CD4-positive, alpha-beta T cell treated with Interleukin-17A for 4 hours (primary cell): ENCODE results near the gene ETV1.
A peak's percentile ranks its signal among the peaks of the same experiment; 100 is the strongest.

Experiments
- DNase-seq: peaks from one replicate; pipeline ENCODE4 v3.0.0-alpha.2; 2020; ENCODE audit warnings: mixed read lengths

Gene ETV1

DNA sequence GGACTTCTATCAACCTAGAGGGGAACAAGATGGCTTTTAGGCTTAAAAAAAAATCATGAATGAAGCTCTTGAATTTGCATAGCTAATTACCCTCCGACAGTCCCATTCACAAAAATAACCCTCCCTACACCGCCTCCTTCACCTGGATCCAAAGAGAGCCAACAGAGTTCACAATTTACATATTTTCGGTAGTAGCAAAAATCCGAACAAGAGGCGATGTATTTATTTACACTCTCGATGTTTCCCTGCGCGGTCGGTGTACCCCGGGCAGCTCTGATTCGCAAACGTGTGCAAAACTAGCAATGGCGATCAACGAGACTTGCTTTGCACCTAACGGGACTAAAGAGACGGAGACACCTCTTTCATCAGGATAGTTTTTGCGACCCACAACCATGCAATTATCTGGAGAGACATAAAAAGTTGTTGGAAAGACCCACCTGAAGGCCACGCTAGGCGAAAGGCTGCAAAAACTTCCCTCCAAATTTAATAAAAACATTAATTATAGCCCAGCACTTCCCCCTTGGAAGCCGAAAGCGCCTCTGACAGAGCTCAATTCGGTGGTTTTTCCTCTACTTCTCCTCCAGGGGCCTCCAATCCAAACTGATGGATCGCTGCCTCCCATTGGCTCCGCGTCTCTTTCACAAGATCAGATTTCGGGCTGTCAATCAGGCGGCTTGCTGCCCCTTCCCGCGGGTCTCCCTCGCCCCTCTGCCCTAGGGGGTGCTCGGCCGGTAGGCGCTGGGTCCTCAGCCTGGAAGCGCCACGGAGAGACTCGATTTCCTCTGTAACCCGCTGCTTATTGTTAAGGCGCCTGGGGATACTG is at the start of gene ETV1:
ETV1 (minus strand) TSS at position 541 of the 823 bp plus-strand sequence. CDS start 614 bp downstream, outside the sequence.
- peak; percentile 5 for DNase-seq

- no peak for DNase-seq
Observed at GRCh38 chr7:14024406-14024805, 34.9 kb upstream of the ETV1 start.

- DNase-seq: no peak
Observed at GRCh38 chr7:14023838-14024237, 34.4 kb upstream of the ETV1 start.

- DNase-seq: no peak
Observed at GRCh38 chr7:14023342-14023741, 33.9 kb upstream of the ETV1 start.

GRCh38 chr7:14021069-14021468 is 31.6 kb upstream of the ETV1 start:
- no peak for DNase-seq

DNA sequence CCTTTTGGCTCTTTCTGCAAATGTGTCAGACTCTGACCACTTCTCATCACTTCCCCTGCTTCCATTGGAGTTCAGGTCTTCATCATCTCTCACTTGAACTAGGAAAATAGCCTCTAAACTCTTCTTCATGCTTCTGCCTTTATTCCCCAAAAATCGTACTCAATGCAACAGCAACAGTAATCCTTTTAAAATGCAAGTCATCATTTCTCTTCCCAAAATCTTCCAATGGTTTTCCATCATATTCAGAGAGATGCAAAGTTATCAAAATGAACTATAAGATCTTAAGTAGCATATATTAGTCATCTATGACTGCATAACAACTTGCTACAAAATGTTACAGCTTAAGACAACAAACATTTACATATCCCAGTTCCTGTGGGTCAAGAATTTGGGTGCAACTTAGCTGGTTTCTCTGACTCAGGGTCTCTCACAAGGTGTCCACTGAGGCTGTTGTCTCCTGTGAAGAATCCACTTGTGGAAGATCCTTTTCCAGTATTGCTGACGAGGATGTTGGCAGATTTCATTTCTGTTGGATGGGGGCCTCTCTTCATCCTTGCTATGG is 31.0 kb upstream of the ETV1 start:
- DNase-seq: no peak

GRCh38 chr7:14018751-14019150 is 29.3 kb upstream of the ETV1 start:
- no peak for DNase-seq

DNA sequence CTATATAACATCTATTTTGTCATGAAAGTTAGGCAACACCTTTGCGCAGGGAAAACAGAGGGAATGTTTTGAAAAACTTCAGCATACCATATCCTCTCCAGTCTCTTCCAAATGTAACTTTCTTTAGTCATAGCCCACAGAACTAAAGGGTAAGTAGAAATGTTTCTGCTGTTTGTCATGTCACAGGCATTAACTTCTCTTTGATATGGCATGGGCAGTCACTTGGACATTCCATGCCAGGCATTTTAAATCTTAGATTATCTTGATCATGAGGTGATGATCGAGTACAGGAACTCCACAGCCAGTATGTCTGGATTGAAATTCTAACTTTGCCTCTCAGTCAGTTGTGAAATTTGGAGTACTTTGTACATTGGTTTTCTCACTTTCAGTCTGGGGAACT is 27.5 kb upstream of the ETV1 start:
- no peak for DNase-seq

- DNase-seq: no peak
Observed at GRCh38 chr7:14013898-14014297, 24.4 kb upstream of the ETV1 start.

- no peak for DNase-seq
Observed at GRCh38 chr7:14009453-14010418, 20.3 kb upstream of the ETV1 start.

DNA sequence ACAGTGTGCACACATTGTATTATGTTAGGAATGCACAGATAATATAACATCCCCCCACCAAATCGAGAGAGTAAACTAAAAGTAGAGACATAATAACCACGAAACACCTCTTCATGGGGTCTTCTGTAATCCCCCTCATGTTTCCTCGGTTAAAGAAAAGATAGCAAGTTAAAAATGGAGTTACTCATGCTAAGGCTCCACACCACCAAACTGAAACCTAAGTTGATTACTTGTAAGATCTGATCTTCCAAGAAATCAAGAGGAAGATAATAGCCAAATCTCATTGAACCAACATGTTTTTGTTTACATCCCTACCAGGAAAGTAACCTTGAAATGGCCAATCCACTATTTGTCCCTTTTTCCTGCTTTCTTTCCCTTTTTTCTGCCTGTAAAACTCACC is 11.7 kb upstream of the ETV1 start:
- DNase-seq: no peak

GRCh38 chr7:14000247-14000646 is 10.8 kb upstream of the ETV1 start:
- no peak for DNase-seq

GRCh38 chr7:13998866-13999265 is 9.4 kb upstream of the ETV1 start:
- no peak for DNase-seq

DNA sequence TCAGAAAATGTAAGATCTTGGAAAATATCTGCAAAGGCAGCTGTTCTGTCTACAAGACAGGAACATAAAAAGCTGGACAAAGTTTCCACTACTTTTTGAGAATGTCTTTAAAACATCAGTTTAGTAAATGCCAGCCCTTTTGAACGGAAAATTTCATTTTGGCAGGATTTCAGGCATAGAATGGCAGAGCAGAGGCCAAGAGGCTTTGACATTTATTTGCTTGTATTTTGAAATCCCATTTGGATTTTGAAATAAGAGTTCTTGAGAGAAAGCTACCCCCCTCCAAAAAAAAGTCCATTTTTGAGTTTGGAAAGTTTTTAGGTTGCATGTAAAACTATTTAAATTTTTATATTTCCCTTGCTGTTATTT is 3.1 kb upstream of the ETV1 start:
- no peak for DNase-seq

DNA sequence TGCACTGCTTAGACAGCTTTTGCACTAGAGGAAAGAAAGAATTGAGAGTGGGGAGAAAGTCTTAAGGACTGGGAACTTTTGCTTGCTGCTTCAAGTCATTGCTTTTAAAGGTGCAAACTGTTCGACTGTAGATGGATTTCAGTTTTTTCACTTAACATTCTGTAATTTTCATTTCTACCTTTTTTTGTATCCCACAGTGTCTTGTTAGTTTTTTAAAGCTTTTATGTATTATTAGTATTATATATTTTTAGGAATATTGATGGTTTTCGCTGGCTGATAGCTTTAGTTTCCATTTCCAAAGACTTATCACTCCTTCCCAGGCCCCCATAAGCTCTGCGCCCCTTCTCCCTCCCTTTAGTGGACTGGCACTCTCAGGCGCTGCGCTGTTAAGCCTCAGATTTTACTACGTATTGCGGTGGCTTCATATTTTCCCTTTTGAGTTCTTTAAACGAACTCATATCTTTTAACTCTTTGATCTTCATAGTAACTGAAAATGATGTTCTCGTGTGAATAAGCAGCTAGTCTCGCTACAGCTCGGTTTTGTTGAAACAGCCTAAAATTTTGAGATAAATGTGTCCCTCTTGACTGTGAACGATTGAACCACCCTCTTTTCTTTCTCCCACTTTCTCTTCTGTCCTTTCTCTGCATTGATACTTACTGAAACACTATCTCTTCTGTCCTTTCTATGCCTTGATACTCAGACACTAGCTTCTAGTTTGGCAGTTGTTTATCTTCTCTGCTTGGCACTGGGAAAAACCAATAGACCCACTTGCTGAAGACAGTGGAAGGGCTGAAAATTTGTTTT is 2.5 kb upstream of the ETV1 start:
- DNase-seq: no peak

- peak; percentile 63 for DNase-seq
Observed at GRCh38 chr7:13990984-13991790, 1.7 kb upstream of the ETV1 start.

GRCh38 chr7:13990319-13990983 is 985 bp upstream of the ETV1 start:
- peak; percentile 4 for DNase-seq

GRCh38 chr7:13989949-13990305 is 461 bp upstream of the ETV1 start:
- no peak for DNase-seq

GRCh38 chr7:13988731-13989125 is 738 bp downstream of the ETV1 start:
- no peak for DNase-seq

- DNase-seq: no peak
Observed at GRCh38 chr7:13988065-13988464, 1.4 kb downstream of the ETV1 start.

DNA sequence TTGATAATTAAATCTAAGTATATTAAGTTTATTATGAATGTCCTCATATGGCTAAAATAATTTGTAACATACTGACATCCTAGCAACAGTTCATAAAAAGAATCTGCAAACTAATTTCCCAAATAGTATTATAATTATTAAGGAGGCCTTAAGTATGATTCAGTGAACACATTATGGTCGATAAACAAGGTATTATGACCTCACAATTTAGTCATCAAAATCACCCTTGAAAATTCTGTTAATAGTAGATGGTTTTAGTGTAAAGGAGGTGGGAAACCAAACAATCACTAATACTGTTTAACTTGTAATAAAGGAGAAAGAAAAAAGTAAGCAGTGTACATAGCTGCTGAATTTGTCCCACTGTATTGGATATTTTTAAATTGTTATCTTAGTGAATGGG is 2.1 kb downstream of the ETV1 start:
- no peak for DNase-seq
